Right lobe of liver (tissue), 4 donors: ENCODE measurements around the gene IL5RA.

Experiments used
- POLR2A ChIP-seq: fragments of 450-650 bp; IDR thresholded peaks from one replicate; pipeline ENCODE4 v1.6.1; 2017; ENCODE audit warnings: antibody characterized with exemption, mild to moderate bottlenecking
- TF ChIP-seq, protein P1 (sequence below), 4 donors: fragments of 200-600 bp in 3 of 4; fragments of 450-650 bp in 1 of 4; IDR thresholded peaks; one replicate each; pipeline versions ENCODE4 v1.5.1 to v1.8.0; 2016 to 2022; ENCODE audit warnings: antibody characterized with exemption in 4 of 4, mild to moderate bottlenecking in 2 of 4
- donor health status: DM: no; HTN: no; CAD: no.
- donor health status: DM: no; HTN: no; CAD: no.
- donor health status: DM: no; HTN: yes; CAD: no.

DNA sequence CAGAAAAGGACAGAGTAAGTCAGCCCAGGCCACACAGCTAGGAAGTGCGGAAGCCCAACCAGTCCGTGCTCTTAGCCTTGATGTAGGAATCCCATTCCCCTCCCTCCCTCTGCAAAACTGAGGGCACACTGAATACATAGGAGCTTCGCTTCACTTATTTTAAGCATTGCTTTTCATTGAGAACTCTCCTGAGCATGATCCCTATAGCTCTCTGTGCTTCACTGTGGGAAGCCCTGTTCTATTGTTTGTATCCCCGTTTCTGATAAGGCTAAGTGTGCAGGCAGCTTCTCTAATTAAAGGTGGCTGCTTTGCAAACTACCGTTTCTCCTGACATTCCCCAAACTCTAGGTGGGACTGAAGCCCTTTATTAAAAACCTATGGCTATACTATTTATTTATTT lies 29.9 kb downstream of the IL5RA start:
- TF ChIP-seq, protein P1, sequence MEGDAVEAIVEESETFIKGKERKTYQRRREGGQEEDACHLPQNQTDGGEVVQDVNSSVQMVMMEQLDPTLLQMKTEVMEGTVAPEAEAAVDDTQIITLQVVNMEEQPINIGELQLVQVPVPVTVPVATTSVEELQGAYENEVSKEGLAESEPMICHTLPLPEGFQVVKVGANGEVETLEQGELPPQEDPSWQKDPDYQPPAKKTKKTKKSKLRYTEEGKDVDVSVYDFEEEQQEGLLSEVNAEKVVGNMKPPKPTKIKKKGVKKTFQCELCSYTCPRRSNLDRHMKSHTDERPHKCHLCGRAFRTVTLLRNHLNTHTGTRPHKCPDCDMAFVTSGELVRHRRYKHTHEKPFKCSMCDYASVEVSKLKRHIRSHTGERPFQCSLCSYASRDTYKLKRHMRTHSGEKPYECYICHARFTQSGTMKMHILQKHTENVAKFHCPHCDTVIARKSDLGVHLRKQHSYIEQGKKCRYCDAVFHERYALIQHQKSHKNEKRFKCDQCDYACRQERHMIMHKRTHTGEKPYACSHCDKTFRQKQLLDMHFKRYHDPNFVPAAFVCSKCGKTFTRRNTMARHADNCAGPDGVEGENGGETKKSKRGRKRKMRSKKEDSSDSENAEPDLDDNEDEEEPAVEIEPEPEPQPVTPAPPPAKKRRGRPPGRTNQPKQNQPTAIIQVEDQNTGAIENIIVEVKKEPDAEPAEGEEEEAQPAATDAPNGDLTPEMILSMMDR (IDR thresholded peaks at IDR 0.05): no peak
- no peak for TF ChIP-seq POLR2A
